AG04450 (cell line): ENCODE results near the gene APOE. TPM values are rescaled to one million over a fixed set of nuclear protein-coding genes. Genes with fewer than 3 reads are reported as not detected.

Source experiments
- CTCF ChIA-PET: fragments of 300-600, 350-600 bp; formaldehyde crosslinking; extraction: SDS; loops from one replicate; lab custom pipeline; 2022; ENCODE audit warnings: antibody characterized with exemption, inconsistent platforms; lab: Charles Lee
- POLR2A ChIA-PET: fragments of 350-600 bp; formaldehyde crosslinking; extraction: SDS; loops from one replicate; lab custom pipeline; 2021; ENCODE audit warnings: antibody characterized with exemption, inconsistent platforms; lab: Yijun Ruan, JAX
- DNase-seq: peaks from one replicate; pipeline ENCODE4 v3.0.0-alpha.2; 2011; ENCODE audit warnings: low read depth, low spot score
- H3K27ac ChIP-seq: one replicate; pipeline ENCODE4 v1.5.1; 2012; ENCODE audit warnings: low read depth, low read length, control low read depth
- H3K27me3 ChIP-seq: one replicate; pipeline ENCODE4 v1.6.0; 2012; ENCODE audit warnings: low read length; ENCODE audit not compliant: control insufficient read depth, insufficient read depth
- H3K4me3 ChIP-seq: 2 replicates; pipeline ENCODE4 v1.5.1; 2011; ENCODE audit warnings: mild to moderate bottlenecking, low read depth, low read length, control low read depth
- H3K9me3 ChIP-seq: 2 replicates; pipeline ENCODE4 v1.5.1; 2012; ENCODE audit warnings: low read length; ENCODE audit not compliant: control insufficient read depth, insufficient read depth
- CTCF ChIP-seq: IDR thresholded peaks from 2 replicates; pipeline ENCODE4 v1.5.1; 2011; ENCODE audit warnings: low read depth, low read length, control low read depth, inconsistent platforms
- polyA plus RNA-seq: library from polyadenylated mRNA; depleted of rRNA; stranded (reverse); fragments of >200 nt; gene quantifications from 2 replicates; pipeline ENCODE4 v1.2.3, GENCODE V29; 2011

APOE gene
- polyA plus RNA-seq, 1 experiment: 5.9 TPM

GRCh38 chr19:44890366-44891015 lies 15.1 kb upstream of the APOE start:
- Histone ChIP-seq H3K4me3 (peak overlapping the region; percentile 65), H3K9me3 (no peaks in the 10 kb centered on the region), H3K27ac (peak overlapping the region; percentile 96), H3K27me3 (no peaks in the 10 kb centered on the region)
- ChIA-PET POLR2A (interaction anchor here (0.5 to 1.5 kb wide), 7 partner anchors 9 to 175 kb away, joined by 3 to 12 read pairs (median 3); partner anchors contain the start of gene CLPTM1), CTCF (interaction anchor here (1.0 to 1.5 kb wide), 2 partner anchors 62 to 201 kb away, joined by 3 to 4 read pairs; no protein-coding TSS in a partner anchor)
- no peak for TF ChIP-seq CTCF
- DNase-seq: peak; percentile 99

GRCh38 chr19:44891016-44891882 lies 14.3 kb upstream of the APOE start, which contains the start of gene TOMM40:
Gene TOMM40 (plus strand): TSS chr19:44891254. CDS start chr19:44891416, 162 bp downstream.
- H3K9me3 ChIP-seq: no peaks in the 10 kb centered on the region
- no peak for TF ChIP-seq CTCF
- POLR2A ChIA-PET: interaction anchor here (0.5 to 1.5 kb wide), 5 partner anchors 15 to 146 kb away, joined by 3 to 12 read pairs (median 3); partner anchors contain the start of genes APOE and CLPTM1
- no peaks in the 10 kb centered on the region for H3K27me3 ChIP-seq
- DNase-seq: no peak
- CTCF ChIA-PET: no interaction called here
- peak within 1 kb of the TSS; percentile 85 for H3K4me3 ChIP-seq
- peak within 1 kb of the TSS; percentile 96 for H3K27ac ChIP-seq

- no peak overlapping the region for H3K27ac ChIP-seq
- TF ChIP-seq CTCF: no peak
- no peaks in the 10 kb centered on the region for H3K27me3 ChIP-seq
- ChIA-PET POLR2A (no interaction called here), CTCF (interaction anchor here (1.2 kb wide), 1 partner anchor 59 kb away, joined by 3 read pairs; no protein-coding TSS in a partner anchor)
- no peak overlapping the region for H3K4me3 ChIP-seq
- no peak for DNase-seq
- no peaks in the 10 kb centered on the region for H3K9me3 ChIP-seq
Measured at GRCh38 chr19:44892932-44893331, 12.7 kb upstream of the APOE start.

GRCh38 chr19:44893332-44894051 lies 12.1 kb upstream of the APOE start:
- Histone ChIP-seq H3K9me3 (no peaks in the 10 kb centered on the region), H3K27me3 (no peaks in the 10 kb centered on the region), H3K27ac (no peak overlapping the region), H3K4me3 (no peak overlapping the region)
- no peak for DNase-seq
- ChIA-PET CTCF (interaction anchor here (1.2 kb wide), 1 partner anchor 59 kb away, joined by 3 read pairs; no protein-coding TSS in a partner anchor), POLR2A (no interaction called here)
- no peak for TF ChIP-seq CTCF
